GM12873 (cell line): ENCODE data around the gene DEDD.

Source experiments
- TF ChIP-seq, protein P1 (sequence below): IDR thresholded peaks from 2 replicates; pipeline ENCODE4 v1.5.1; 2012; ENCODE audit warnings: low read depth, mild to moderate bottlenecking, moderate library complexity, low read length, control low read depth; ENCODE audit not compliant: insufficient read depth; ENCODE audit errors: missing control alignments

The DEDD gene

DNA sequence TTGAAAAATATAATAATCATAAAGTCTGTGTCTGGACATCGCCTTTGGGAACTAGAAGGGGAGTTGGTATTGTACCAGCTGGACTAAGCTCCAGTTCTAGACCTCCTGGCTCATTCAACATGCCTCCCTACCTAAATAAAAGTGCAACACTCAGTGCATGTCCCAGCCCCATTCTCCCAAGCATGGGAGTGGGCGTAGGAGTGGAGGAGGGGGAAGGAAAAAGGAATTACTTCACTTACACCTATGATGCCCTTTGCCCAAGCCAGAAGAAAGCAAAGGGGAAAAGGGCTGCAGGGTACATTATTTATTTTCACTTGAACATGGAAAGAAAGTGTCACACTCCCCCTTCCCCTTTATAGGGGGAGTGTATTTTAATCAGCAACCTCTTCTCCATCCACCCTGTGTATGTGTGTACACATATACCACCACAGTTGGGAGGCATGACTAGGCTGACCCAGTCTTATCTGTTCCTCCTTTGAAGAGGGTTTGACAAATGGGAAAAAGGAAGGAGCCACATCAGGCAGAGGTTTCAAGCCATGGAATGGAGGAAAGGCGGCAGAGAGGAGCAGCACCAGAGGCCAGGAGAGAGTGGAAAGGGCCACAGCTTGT is 11.3 kb downstream of the DEDD start:
- TF ChIP-seq, protein P1, sequence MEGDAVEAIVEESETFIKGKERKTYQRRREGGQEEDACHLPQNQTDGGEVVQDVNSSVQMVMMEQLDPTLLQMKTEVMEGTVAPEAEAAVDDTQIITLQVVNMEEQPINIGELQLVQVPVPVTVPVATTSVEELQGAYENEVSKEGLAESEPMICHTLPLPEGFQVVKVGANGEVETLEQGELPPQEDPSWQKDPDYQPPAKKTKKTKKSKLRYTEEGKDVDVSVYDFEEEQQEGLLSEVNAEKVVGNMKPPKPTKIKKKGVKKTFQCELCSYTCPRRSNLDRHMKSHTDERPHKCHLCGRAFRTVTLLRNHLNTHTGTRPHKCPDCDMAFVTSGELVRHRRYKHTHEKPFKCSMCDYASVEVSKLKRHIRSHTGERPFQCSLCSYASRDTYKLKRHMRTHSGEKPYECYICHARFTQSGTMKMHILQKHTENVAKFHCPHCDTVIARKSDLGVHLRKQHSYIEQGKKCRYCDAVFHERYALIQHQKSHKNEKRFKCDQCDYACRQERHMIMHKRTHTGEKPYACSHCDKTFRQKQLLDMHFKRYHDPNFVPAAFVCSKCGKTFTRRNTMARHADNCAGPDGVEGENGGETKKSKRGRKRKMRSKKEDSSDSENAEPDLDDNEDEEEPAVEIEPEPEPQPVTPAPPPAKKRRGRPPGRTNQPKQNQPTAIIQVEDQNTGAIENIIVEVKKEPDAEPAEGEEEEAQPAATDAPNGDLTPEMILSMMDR: no peak

DNA sequence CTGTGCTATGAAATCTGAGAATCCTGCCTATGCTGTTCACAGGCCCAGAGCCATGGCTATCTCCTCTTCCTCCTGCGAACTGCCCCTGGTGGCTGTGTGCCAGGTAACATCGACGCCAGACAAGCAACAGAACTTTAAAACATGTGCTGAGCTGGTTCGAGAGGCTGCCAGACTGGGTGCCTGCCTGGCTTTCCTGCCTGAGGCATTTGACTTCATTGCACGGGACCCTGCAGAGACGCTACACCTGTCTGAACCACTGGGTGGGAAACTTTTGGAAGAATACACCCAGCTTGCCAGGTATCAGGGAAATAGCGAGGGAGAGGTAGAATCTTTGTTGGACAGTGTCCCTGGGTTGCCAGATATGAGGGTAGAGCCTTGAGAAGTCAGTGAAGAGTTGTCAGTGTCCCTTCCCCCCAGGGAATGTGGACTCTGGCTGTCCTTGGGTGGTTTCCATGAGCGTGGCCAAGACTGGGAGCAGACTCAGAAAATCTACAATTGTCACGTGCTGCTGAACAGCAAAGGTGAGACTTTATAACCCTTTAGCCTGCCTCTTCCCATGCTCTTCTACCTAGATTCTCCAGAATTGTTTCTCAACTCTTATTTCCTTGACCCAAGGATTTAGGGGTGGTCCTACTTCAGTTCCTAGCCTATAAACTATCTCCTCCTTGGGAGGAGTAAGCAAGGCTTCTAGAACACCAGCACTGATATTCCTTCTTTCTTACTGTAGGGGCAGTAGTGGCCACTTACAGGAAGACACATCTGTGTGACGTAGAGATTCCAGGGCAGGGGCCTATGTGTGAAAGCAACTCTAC is 13.2 kb downstream of the DEDD start:
- TF ChIP-seq, protein P1: peak; percentile 57

DNA sequence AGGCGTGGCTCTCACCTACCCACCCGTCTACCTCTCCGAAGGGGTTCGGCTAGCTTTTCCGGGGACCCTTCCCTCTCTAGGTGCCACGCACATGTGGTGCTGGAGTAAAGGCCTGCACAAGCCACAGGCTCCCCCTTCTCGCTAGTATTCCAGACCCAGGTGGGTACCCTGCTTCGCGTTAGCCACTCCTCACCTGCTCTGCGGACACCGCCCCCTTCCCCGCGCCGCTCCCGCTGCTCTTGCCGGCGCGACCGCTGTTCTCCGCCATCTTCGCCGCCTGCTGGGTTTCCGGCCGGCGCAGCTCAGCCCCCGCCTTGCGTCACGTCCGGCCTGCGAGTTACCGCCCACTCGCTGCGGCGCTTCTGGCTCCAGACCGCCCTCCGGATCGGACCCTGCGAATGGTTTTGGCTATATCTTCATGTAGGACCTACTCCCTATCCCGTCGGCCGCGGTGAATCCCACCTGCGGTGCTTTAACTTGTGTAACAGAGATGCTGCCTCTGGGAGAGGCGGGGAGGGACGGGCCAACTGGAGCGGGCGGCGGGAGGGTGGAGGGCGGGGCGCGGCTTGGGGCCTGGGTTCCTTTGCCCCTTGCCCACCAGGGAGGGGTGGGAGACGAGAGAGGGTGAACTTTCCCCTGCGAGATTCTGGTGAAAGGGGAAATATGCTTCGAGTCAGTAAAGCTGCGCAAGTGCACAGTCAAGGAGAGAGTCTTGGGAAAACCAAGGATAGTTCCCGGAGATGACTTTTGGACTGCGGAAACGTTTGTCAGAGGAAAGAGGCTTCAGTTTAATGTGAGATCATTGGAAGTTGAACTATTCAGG is 14.5 kb downstream of the DEDD start, which contains the start of the genes NIT1 and PFDN2:
Gene NIT1, plus strand, starts transcription at position 347 of the 823 bp plus-strand sequence. Its CDS starts 72 bp downstream, at position 419.
Gene PFDN2, minus strand, starts transcription at position 279 of the 823 bp plus-strand sequence. Its CDS starts 11 bp downstream, at position 268.
- TF ChIP-seq, protein P1: no peak

DNA sequence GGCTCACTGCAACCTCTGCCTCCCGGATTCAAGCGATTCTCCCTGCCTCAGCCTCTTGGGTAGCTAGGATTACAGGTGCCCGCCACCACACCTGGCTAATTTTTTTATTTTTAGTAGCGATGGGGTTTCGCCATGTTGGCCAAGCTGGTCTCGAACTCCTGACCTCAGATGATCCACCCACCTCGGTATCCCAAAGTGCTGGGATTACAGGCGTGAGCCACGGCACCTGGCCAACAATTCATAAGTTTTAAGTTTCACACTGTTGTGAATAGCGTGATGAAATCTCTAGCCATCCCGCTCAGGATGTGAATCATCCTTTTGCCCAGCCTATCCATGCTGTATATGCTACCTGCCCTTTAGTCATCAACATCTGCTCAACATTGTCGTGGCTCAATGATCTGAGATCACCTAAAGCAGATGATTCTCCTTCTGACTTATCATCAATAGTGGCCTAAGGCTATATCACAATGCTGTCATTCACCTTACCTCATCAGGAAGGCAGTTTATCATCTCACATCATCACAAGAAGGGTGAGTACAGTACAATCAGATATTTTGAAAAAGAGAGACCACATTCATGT is 17.2 kb downstream of the DEDD start:
- TF ChIP-seq, protein P1: no peak

DNA sequence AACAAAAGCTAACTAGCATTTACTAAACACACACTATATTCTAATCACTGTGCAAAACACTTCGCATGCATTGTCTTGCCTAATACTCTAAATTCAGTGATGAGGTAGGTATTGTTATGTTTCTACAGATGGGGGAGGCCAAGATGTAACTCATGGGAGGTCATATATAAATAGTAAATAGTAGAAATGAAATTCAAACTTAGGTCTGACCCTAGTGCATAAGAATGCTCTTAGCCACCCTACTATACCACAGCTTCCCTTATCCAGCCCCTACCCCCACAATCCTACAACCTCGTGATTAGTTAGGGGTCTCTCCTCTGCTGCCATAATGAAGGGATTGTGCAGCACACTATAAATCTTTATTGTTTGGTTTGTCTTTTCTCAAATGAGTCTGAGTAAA is 17.9 kb downstream of the DEDD start:
- TF ChIP-seq, protein P1: no peak

DNA sequence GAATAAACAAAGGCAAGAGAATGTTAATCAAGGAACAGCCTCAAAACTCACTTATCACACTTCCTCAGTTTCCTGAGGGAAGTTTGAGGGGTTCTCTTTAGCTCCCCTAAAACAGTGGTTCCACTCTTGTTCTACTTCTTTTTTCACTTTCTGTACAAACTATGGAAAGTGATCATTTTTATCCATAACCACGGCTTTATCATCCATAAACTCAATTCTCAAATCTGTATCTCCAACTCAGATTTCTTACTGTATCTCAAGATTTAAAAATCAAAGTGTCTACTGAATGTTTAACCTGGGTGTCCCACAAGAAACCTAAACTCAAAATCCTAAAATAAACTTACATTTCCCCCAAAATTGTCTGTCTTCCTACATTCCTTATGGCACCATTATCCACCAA is 18.6 kb downstream of the DEDD start:
- TF ChIP-seq, protein P1: no peak

DNA sequence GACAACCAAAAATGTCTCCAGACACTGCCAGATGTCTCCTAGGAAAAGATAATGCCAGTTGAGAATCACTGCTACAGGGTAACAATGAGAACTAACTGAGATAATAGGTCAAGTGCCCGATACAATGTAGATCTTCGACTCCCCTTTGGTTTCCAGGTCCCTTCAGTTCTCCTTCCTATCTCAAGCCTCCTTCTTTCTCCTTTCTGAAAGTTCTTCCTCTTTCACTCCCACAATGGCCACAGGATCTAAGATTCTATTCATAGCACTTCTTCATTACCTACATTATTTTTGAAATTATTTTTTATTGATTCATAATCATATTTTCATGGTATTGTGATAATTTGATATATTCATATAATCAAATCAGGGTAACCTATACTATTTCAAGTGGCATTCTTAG is 20.9 kb downstream of the DEDD start:
- TF ChIP-seq, protein P1: no peak
